Heart left ventricle (tissue), 13 donors: ENCODE data around the gene C2orf81.

Experiments
- CTCF ChIP-seq, 12 donors: fragments of 200-600 bp; sonication (generic) in 4 of 12; IDR thresholded peaks; one replicate each; pipeline versions ENCODE4 v1.5.0 to v1.8.0; 2018 to 2022; ENCODE audit warnings: antibody characterized with exemption in 12 of 12, mild to moderate bottlenecking in 5 of 12
- POLR2A ChIP-seq, 2 donors: fragments of 450-650 bp; IDR thresholded peaks; one replicate each; pipeline ENCODE4 v1.6.1; 2017; ENCODE audit warnings: antibody characterized with exemption in 2 of 2, mild to moderate bottlenecking in 2 of 2, moderate library complexity in 2 of 2
- donor health status: ischemic (EF 13 %, LVEDD 7.1; RV severe dilation, severe dysfunction).
- donor health status: DM: no; HTN: yes; CAD: no.
- donor health status: DM: no; HTN: no; CAD: no.
- donor health status: ischemic (EF 25% LVEDD 6.9; RV normal size, moderate dysfunction).
- donor health status: ischemic (EF 25% LVEDD 5.7; RV mildly dilated, moderate dysfunction).
- donor health status: ischemic (EF 35%, LVEDD 5.7; RV mildly dilated, moderate dysfunction).
- donor health status: nonischemic (EF 11% LVEDD 7.7; RV severe dilation, severe dysfunction).
- donor health status: DM: yes; HTN: yes; CAD: no.
- donor health status: PGD.
- donor health status: ischemic (EF 29% LVEDD 5.4; RV normal size, mild dysfunction).
- donor health status: nonischemic (EF 23%, LVEDD 6.1; RV moderate dilation, normal function).

- no peak for TF ChIP-seq CTCF (IDR thresholded peaks at IDR 0.05)
- no peak for TF ChIP-seq POLR2A (IDR thresholded peaks at IDR 0.05)
Observed at GRCh38 chr2:74439373-74439772, 18.0 kb upstream of the C2orf81 start.
